Mammary epithelial cell (primary cell): Measurements from ENCODE around the gene SVEP1.

Experiments
- EZH2 ChIP-seq: IDR thresholded peaks from 2 replicates; pipeline ENCODE4 v1.6.1; 2012; ENCODE audit warnings: low read length, inconsistent platforms, borderline replicate concordance
- TF ChIP-seq, protein P1 (sequence below), 2 donors: IDR thresholded peaks in 1 of 2; conservative IDR thresholded peaks in 1 of 2; 2 replicates each; pipeline ENCODE4 v1.5.1; 2011 to 2012; ENCODE audit warnings: inconsistent platforms in 2 of 2, low read length in 2 of 2, mild to moderate bottlenecking in 2 of 2, control low read depth in 1 of 2, low read depth in 1 of 2; ENCODE audit not compliant: insufficient read depth in 1 of 2; ENCODE audit errors: extremely low read depth in 1 of 2

DNA sequence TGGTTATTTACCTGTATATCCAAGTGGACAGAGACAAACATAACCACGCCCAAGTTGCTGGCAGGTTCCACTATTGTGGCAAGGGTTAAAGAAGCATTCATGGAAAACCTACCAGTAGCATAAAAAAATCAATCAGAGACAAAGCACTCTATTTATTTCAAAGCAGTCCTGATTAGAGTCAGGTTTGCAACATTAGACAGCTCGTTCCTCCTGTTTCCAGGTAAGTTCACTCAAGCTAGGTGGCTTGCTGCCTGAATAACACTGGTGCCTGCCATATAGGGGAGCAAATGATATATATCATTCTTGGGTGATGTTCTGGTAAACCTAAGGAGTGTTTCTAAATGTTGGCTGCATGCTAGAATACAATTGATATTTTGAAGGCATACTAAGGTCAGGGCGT lies 122.3 kb downstream of the SVEP1 start:
- TF ChIP-seq, protein P1, sequence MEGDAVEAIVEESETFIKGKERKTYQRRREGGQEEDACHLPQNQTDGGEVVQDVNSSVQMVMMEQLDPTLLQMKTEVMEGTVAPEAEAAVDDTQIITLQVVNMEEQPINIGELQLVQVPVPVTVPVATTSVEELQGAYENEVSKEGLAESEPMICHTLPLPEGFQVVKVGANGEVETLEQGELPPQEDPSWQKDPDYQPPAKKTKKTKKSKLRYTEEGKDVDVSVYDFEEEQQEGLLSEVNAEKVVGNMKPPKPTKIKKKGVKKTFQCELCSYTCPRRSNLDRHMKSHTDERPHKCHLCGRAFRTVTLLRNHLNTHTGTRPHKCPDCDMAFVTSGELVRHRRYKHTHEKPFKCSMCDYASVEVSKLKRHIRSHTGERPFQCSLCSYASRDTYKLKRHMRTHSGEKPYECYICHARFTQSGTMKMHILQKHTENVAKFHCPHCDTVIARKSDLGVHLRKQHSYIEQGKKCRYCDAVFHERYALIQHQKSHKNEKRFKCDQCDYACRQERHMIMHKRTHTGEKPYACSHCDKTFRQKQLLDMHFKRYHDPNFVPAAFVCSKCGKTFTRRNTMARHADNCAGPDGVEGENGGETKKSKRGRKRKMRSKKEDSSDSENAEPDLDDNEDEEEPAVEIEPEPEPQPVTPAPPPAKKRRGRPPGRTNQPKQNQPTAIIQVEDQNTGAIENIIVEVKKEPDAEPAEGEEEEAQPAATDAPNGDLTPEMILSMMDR (conservative IDR thresholded peaks at IDR 0.05 in 1 of 2, IDR thresholded peaks at IDR 0.05 in 1 of 2; ENCODE audit: extremely low read depth in 1 of 2, insufficient read depth in 1 of 2, low read depth in 1 of 2, low read length in 2 of 2): no peak
- no peak for TF ChIP-seq EZH2
